ENCODE data around the gene EN2.
"Not testable (repeated sequence)": the region's sequence is repeated elsewhere in the genome, so short reads cannot be mapped to it uniquely, and the experiment has no call there.

The EN2 gene

GRCh38 chr7:155426543-155427410 is 31.2 kb upstream of the EN2 start:
- DNase-seq (ENCODE audit: low read depth), result no peak

GRCh38 chr7:155427411-155428038 is 30.4 kb upstream of the EN2 start:
- no peak for DNase-seq (ENCODE audit: low read depth)

DNA sequence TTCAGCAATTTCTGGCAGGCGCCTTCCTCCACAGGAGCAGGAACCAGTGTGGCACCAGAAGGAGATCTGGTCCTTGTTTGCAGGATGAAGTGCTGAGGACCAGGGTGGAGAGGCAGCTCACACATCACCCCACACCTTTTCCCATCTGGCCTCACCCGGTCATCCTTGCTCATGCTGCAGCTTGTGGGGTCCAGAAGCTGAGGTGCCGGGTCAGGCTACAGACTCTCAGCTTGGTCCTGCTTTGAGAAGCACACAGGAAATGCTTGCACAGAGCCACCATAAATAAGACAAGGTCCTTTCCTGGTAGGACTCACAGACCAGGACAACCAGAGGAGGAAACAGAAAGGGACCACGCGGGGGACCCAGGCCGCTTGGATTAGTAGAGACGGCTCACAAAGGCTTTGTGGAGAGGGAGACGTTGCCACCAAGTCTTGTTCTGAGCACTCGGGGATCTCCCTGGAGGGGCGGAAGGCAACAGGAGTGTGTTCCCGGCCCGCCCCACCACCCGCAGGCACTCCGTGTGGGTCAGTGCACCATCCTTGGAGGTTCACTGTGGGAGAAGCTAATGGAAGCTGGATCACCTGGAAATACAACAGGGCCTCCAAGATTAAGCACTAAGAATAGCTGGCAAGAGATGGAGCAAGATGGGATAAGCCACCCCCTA is 29.6 kb upstream of the EN2 start:
- DNase-seq (ENCODE audit: low read depth), result no peak

DNA sequence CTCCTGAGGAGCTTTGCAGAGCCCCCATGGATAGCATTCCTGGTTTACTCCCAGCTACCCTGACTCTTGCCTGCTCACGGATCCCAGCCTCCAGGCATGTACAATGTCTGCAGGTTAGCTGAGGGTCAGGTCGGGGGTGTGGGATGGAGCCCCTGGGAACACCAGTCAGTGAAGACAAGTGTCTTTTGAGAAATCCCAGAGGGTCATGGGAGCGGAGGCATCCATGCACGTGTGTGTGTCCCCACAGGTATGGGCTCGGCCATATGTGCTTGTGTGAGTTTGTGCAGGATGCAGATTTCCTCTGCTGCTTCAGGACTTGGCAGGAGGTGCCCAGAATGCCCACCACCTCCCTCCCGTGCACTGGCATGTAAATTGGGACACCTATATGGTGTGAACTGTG is 28.3 kb upstream of the EN2 start:
- no peak for DNase-seq (ENCODE audit: low read depth)

DNA sequence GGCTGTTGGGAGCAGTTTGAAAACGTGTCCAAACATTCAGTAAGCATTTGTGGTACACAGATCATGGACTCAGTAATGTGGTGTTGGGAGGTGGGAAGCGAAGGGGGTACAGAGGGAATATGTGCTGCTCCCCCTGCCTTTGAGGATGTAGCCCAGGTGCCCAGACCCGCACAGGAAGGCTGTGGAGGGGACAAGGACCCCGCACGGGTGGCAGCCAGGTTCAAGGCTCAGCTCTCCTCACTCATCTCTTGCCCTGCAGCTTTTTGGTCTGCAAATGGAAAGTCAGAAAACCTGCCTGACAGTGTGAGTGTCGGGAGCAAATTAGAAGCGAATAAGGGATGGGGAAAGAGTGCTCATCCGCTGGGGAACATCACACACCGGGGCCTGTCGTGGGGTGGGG is 27.3 kb upstream of the EN2 start:
- DNase-seq (ENCODE audit: low read depth), result no peak

DNA sequence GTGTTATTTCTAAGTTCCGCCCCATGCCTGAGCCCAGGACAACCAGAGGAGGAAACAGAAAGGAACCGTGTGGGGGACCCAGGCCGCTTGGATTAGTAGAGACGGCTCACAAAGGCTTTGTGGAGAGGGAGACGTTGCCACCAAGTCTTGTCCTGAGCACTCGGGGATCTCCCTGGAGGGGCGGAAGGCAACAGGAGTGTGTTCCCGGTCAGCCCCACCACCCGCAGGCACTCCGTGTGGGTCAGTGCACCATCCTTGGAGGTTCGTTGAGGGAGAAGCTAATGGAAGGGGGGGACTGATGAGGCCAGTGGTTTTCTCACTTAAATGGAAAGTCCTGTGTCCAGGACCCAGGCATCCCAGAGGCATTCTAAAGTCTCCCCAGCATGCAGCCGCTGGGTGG is 26.7 kb upstream of the EN2 start:
- no peak for DNase-seq (ENCODE audit: low read depth)

- no peak for DNase-seq (ENCODE audit: low read depth)
Observed at GRCh38 chr7:155431711-155432110, 26.2 kb upstream of the EN2 start.

DNA sequence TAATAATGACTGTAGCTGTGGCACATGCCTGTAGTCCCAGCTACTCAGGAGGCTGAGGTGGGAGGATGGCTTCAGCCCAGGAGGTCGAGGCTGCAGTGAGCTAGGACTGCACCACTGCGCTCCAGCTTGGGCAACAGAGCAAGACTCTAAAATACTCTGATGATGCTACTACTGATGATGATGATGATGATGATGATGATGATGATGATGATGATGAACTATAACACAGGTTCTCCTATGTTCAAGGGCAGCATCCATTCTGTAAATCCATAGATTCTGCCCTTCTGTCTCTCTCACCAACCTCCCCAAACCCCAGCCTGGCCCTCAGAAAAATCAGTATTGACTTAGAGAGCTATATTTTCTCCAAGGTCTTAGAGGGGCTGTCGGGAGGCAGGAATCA is 22.8 kb upstream of the EN2 start:
- DNase-seq (ENCODE audit: low read depth), result no peak

- DNase-seq (ENCODE audit: low read depth), result no peak
Observed at GRCh38 chr7:155437836-155438235, 20.1 kb upstream of the EN2 start.

GRCh38 chr7:155438777-155439176 is 19.2 kb upstream of the EN2 start:
- DNase-seq (ENCODE audit: low read depth), result no peak

DNA sequence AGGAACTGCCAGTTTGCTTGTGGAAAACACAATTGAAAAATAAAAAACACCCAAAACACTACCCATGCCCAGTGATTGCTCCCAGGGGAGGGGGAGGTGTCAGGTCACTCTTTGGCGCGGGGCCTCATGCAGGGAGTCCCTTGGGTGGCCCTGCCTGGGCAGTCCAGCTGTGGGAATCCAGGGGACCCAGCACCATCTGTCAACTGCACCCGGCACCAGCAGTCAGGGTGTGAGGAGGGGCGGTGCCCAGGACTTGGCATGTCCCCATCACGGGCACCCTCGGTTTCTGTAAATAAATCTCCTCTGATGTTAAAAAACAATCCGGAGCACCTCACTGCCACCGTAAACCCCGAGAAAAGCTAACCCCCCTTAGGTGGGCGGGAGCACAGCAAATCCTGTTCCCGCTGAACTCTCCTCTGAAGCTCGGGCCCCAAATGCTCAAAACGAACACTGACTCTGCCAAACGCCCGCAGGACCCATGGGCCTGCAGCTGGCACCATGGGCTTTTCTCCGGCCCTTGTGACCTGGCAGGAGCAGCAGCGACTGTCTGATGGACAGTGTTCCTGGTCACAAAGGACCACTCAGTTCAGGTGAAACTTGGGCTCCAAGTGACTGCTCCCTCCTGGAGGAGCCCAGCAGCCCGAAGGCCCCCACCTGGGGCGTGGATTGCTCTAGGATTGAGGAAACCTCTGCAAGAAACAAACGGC is 18.5 kb upstream of the EN2 start:
- DNase-seq (ENCODE audit: low read depth), result no peak

DNA sequence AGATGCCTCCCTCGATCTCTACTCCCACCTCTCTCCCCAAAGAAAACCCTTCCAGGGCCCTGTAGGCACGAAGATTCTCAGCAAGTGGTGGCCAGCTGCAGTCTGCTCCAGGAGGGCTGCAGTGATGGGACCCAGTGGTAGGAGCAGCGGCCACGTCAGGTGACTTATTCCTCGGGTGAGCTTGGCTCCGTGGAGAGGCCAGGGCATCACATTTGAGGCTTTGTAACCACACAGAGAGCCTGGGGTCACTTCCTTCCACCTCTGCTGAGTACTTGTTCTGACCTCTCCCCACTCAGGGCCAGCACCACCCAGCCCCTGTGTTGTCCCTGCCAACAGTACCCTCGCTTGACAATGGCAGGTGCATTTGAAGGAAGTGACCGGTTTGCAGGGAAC is 17.9 kb upstream of the EN2 start:
- no peak for DNase-seq (ENCODE audit: low read depth)

- DNase-seq (ENCODE audit: low read depth), result no peak
Observed at GRCh38 chr7:155441856-155442255, 16.1 kb upstream of the EN2 start.

DNA sequence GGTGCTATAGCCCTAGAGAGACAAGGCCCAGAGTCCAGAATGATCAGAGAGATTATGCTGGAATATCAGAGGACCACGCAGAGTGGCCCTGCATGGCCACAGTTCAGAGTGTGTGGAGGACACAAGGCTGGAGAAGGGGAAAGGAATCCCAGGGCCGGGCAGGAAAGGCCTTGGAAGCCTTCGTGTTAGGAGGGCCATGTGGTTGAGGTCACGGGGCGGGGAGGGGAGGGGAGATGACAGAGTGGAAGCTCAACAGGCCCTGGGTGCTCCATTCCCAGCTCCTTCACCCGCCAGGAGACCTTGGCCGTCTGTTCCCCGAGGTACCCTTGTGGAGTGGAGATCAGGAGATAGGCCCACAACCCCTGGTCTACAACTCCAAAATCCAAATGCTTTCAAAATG is 13.2 kb upstream of the EN2 start:
- no peak for DNase-seq (ENCODE audit: low read depth)

- not testable (repeated sequence) for DNase-seq (ENCODE audit: low read depth)
Observed at GRCh38 chr7:155445606-155446005, 12.3 kb upstream of the EN2 start.

- DNase-seq (ENCODE audit: low read depth), result no peak
Observed at GRCh38 chr7:155447603-155448002, 10.3 kb upstream of the EN2 start.

- DNase-seq (ENCODE audit: low read depth), result no peak
Observed at GRCh38 chr7:155448632-155449007, 9.3 kb upstream of the EN2 start.

GRCh38 chr7:155449008-155449868 is 8.7 kb upstream of the EN2 start:
- no peak for DNase-seq (ENCODE audit: low read depth)

DNA sequence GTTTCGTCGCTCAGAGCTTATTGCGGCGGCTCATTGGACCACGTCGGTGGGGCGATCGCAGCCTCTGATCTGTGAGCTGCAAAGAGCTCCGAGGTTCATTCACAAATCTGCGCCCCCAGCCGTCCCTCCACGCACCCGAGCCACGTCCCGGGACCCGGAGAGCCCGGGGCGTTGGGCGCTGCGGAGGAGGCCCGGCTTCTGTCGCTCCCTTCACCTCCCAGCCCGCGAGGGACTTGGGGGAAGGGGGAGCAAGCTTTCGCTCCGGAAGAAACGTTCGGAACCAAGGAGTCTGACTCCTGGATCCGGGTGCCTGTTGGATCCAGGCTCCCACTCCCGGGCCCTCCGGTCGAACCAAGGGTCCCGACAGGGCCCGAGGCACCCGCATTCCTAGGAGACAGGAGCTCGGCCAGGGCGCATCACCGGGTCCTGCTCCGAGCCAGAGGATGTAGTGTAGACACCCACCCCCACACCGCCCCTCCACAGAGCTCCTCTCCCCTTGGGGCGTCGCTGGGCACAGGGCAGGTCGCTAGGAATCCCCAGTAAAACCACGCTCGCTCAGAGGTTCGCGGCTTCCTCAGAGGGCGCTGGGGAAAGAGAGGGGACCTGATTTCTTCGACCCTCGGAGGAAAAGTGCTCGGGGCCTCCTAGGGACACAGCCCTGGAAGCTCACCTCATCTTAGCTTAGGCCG is 7.9 kb upstream of the EN2 start:
- DNase-seq (ENCODE audit: low read depth), result no peak

DNA sequence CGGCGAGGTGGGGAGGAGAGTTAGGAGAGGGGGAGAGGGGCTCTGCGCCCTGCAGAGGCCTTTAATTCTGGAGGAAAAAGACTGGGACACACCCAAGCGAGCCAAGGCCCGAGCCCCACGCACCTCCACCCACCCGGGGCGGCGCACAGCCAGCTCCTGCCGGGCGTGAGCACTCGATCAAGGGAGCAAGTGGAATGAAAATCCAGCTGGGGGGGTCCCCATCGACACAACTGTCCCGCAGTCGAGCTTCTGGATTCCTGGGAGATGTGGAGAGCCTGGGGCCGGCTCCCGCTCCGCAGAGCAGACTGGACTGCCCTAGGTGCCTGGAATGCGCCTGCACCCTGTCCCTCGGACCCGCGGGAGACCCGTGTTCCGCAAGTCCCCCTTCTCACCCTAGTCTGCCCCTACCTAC is 7.4 kb upstream of the EN2 start:
- no peak for DNase-seq (ENCODE audit: low read depth)
